ENCODE results near the gene CACNA2D1. TPM values are rescaled to one million over a fixed set of nuclear protein-coding genes. Genes with fewer than 3 reads are reported as not detected.

CACNA2D1 gene
- total RNA-seq, 1 donor from 2014 or later = 10.3 TPM

- H3K27me3 ChIP-seq = no peaks in the 10 kb centered on the region
- no peaks in the 10 kb centered on the region for H3K4me1 ChIP-seq
- no peaks in the 10 kb centered on the region for H3K9me3 ChIP-seq
- TF ChIP-seq CTCF (IDR thresholded peaks at IDR 0.05) = no peak
- no peak for ATAC-seq
- no peak overlapping the region for H3K4me3 ChIP-seq
- no peak overlapping the region for H3K27ac ChIP-seq
- H3K36me3 ChIP-seq = no peaks in the 10 kb centered on the region
- intact Hi-C loops (cut with DNase I) = no loop called here
- DNase-seq = no peak
These were observed 107.7 kb downstream of the CACNA2D1 start for GRCh38 chr7:82335927-82336326.

DNA sequence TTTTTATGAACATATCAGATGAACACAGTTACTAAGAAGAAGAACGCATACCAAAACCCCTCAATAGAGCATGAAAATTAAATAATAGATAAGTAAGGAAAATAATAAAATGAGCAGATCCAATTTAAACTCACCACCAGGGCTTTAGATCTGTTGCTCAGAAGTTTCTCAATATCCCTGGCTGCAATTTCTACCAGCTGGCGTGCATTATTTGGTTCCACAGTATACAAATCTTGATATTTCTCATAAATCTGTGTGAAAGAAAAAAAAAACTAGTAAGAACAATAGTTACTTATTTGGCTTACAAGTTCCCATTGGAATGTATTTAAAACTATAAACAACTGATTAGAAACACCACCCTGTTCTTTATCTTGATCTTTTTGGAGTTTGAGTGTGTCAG, 108.6 kb downstream of the CACNA2D1 start:
- H3K27ac ChIP-seq = no peak overlapping the region
- intact Hi-C loops (cut with DNase I) = no loop called here
- no peaks in the 10 kb centered on the region for H3K27me3 ChIP-seq
- no peak overlapping the region for H3K4me3 ChIP-seq
- DNase-seq (no peak), ATAC-seq (no peak)
- no peaks in the 10 kb centered on the region for H3K36me3 ChIP-seq
- TF ChIP-seq CTCF (IDR thresholded peaks at IDR 0.05) = no peak
- no peaks in the 10 kb centered on the region for H3K4me1 ChIP-seq
- no peaks in the 10 kb centered on the region for H3K9me3 ChIP-seq

GRCh38 chr7:82331234-82331633, 112.3 kb downstream of the CACNA2D1 start:
- no peak for TF ChIP-seq CTCF (IDR thresholded peaks at IDR 0.05)
- no peak for ATAC-seq
- H3K4me3 ChIP-seq = no peak overlapping the region
- H3K9me3 ChIP-seq = no peaks in the 10 kb centered on the region
- no peak for DNase-seq
- intact Hi-C loops (cut with DNase I) = no loop called here
- H3K27ac ChIP-seq = no peak overlapping the region
- no peaks in the 10 kb centered on the region for H3K4me1 ChIP-seq
- no peaks in the 10 kb centered on the region for H3K27me3 ChIP-seq
- H3K36me3 ChIP-seq = no peaks in the 10 kb centered on the region

DNA sequence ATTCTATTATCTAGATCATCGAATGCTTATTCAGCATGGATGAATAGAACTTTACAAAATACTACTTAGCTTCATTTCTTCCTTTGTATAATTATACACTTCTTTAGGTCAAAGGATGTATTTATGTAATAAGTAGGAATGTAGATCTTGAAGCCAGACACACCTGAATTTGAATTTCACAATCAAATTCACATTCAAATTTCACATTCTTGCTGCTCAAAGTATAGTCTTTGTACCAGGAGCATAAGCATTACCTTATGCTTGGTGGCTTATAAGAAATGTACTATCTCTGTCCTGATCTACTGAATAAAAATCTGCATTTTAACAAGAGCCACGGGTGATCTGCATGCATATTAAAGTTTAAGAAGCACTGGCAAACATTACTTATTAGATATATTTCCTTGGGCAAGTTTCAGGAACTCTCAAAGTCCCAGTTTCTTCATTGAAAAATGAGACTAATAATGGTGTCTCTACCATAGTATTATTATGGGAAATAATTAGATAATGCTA, 112.8 kb downstream of the CACNA2D1 start:
- intact Hi-C loops (cut with DNase I) = no loop called here
- no peak overlapping the region for H3K4me3 ChIP-seq
- no peak for DNase-seq
- H3K9me3 ChIP-seq = no peaks in the 10 kb centered on the region
- no peaks in the 10 kb centered on the region for H3K36me3 ChIP-seq
- ATAC-seq = no peak
- H3K27ac ChIP-seq = no peak overlapping the region
- H3K27me3 ChIP-seq = no peaks in the 10 kb centered on the region
- H3K4me1 ChIP-seq = no peaks in the 10 kb centered on the region
- TF ChIP-seq CTCF (IDR thresholded peaks at IDR 0.05) = no peak

- intact Hi-C loops (cut with DNase I) = no loop called here
These were observed 115.7 kb downstream of the CACNA2D1 start for GRCh38 chr7:82327898-82328297.

More at GRCh38 chr7:82327898-82328297, 115.7 kb downstream of the CACNA2D1 start:
- H3K9me3 ChIP-seq = no peaks in the 10 kb centered on the region
- no peak overlapping the region for H3K4me3 ChIP-seq
- TF ChIP-seq CTCF (IDR thresholded peaks at IDR 0.05) = no peak
- no peak overlapping the region for H3K27ac ChIP-seq
- no peak for DNase-seq
- H3K4me1 ChIP-seq = no peaks in the 10 kb centered on the region
- ATAC-seq = no peak
- no peaks in the 10 kb centered on the region for H3K36me3 ChIP-seq
- no peaks in the 10 kb centered on the region for H3K27me3 ChIP-seq

Measured in upper lobe of right lung (tissue), 1 donor.